ENCODE results near the gene TBCK.

Gene TBCK

GRCh38 chr4:106286611-106287010 is 29.4 kb downstream of the TBCK start:
- DNase-seq (ENCODE audit: low read depth) = no peak

DNA sequence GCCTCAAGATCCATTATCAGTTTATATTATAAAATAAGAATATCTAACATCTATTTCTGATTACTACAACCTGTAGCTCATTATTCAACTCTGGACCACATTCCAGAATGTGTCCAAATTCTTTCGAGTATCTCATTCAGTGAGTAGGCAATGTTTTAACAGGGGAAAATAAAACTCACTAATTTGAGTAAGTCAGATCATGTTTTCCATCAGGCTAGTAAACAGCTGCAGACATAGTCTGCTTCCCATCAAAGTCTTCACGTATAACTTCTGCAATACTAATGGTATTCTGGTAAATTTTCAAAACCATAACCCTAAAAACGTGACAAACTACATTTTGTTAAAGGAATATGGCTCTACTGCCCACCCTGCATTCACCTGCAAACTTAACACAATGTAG is 31.8 kb downstream of the TBCK start:
- no peak for DNase-seq (ENCODE audit: low read depth)

DNA sequence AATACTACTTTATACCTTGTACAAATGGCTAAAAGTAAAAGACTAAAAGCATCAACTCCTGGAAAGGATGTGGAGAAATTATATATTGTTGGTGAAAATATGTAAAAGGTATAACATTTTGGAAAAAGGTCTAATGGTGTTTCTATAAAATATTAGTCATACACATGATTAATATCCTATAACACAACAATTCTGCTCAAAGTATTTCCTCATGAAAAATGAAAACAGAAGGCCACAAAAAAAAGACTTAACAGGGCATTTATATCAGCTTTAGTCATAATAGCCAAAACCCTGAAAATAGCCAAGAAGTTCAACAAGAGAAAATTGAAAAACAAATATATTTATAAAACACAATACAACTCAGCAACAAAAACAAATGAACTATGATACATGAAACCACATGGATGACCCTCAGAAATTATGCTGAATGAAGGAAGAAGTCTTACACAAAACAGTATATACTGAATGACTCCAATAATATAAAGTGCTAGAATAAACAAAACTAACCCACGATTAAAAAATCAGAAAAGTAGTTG is 38.8 kb downstream of the TBCK start:
- no peak for DNase-seq (ENCODE audit: low read depth)

- DNase-seq (ENCODE audit: low read depth) = no peak
Observed at GRCh38 chr4:106273831-106274230, 42.2 kb downstream of the TBCK start.

DNA sequence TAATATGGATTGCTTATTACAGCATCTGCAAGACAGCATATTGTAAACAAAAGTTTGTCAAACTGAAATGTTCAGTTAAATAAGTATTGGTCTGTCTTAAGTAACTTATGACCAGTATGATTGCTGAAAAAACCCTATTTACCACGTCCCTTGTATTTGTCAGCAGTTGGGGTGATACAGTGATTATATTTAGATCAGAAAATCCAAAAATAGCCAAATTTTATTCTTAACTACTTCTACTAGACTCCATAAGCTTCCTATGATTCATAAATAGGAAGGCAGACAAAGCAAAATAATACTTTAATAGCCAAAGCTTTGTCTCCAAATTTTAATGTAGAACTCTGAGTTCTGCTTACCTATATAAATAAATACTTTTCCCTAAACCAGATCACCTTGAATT is 45.3 kb downstream of the TBCK start:
- no peak for DNase-seq (ENCODE audit: low read depth)

DNA sequence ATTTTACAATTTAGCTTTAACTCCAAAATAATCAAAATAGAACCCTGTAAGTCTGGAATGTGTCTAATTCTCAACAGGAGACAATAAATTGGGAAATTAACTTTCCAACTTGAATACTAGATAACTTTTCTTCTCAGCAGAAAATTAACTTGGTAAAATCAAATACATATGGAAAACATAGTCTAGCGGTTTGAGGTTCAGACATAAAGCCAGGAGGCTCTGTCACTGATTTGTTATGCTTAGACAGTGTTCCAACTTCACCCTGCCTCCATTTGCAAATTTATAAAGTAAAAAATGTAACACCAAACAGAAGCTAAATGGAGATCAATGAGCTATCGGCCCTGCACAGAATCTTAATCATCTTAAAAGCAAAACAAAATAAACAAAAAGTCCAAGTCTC is 46.3 kb downstream of the TBCK start:
- DNase-seq (ENCODE audit: low read depth) = no peak

DNA sequence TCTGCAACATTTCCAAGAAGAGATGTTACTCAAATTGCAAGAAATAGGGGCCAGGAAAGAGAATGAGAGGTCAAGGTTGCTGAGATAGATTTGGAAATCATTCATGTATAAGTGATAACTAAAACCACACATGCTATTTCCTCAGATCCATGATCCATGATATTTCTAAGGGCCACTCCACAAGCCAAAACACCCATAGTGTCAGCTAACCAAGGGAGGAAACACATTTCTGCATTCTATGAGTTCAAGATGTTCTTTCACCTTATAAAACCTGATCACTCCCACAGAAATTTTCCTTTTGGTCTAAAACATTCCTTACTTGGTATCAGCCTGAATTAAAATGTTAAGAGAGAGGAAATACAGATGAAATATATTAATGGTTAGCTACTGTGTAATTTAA is 47.2 kb downstream of the TBCK start:
- DNase-seq (ENCODE audit: low read depth) = no peak

- DNase-seq (ENCODE audit: low read depth) = no peak
Observed at GRCh38 chr4:106266201-106266600, 49.8 kb downstream of the TBCK start.

- no peak for DNase-seq (ENCODE audit: low read depth)
Observed at GRCh38 chr4:106264331-106264728, 51.7 kb downstream of the TBCK start.

DNA sequence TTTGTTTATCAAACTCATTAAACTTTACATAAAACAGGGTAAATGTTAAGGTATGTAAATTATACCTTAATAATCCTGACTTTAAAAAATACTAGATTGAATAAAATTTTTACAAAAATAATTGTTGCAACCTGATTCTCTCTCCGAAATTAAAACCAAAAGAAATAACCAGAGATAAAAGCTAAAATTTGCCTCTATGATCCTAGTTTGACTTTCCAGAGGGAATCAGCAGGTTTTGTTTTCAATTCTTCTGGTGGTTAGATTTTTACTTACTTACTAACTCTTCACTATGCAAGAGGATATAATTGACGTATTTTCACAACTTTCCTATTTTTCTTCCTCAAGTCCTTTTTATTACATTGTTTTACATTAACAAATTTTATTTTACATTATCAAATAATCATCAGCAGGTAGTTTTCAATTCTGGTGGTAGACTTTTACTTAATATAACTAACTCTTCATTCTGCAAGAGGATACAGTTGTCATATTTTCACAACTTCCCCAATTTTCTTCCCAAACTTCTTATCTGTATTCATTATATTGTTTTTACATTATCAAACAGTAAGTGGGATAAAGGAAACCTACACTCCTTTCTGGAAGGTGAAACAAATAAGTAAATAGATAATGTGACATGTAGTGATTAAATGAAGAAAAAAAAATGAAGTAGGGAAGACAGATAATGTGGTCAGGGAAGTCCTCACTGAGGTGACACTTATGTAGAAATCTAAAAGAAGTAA is 52.2 kb downstream of the TBCK start:
- DNase-seq (ENCODE audit: low read depth) = no peak

DNA sequence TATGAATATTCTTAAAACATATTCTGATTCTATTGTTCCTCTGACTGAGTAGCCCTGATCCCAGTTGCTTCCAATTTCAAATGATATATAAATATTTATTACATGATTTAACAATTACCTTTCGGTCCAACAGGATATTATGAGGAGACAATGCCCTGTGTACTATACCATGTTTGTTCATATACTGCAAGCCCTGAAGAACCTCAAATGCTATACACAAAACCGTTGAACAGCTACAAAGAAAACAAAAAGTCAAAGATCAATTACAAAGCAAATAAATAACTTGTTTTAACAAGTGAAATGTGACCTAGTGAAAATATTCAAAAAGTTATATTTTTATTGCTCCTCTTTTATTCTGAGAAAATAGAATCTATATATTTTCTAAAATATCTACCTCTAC is 54.0 kb downstream of the TBCK start:
- DNase-seq (ENCODE audit: low read depth) = no peak

DNA sequence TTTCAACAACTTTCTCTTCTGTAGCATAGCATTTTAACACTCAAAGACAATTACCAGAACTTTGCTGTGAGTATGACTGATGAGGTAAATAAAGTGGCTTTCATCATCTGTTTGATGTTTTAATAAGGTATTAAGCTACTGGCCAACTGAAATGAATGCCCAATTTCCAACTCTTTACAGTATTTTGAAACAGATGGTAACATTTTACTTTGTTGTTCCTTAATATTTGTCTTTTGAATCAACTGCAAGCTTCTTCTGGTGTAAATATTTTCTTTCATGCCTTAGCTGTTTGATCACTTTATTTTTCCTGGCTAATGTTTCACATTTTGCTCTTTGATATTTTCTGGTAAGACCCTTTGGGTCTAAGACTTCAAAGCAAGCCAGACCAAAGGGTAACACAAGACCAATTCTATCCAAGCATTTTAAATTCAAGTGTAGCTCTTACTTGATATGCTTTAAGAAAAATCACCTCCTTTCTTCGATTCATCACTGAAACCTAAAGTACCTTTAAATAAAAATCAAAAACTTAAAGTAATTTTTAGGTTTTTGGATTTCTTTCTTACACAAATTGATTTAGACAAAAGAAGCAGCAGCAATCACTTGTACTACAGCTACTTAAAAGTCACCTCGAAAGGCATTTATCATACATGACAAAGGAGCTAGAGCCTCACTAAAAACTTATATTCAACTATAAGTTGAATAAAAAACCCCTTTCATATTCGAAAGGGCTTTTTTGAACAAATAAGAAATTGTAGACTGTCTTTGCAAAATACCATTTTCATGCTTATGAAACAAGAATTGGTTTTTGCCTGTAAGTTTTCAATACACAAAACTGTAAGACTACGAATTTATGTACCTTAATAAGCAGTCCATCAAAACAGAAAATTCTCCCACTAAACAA is 57.6 kb downstream of the TBCK start:
- no peak for DNase-seq (ENCODE audit: low read depth)

GRCh38 chr4:106256190-106256589 is 59.8 kb downstream of the TBCK start:
- no peak for DNase-seq (ENCODE audit: low read depth)

- no peak for DNase-seq (ENCODE audit: low read depth)
Observed at GRCh38 chr4:106255195-106255594, 60.8 kb downstream of the TBCK start.

DNA sequence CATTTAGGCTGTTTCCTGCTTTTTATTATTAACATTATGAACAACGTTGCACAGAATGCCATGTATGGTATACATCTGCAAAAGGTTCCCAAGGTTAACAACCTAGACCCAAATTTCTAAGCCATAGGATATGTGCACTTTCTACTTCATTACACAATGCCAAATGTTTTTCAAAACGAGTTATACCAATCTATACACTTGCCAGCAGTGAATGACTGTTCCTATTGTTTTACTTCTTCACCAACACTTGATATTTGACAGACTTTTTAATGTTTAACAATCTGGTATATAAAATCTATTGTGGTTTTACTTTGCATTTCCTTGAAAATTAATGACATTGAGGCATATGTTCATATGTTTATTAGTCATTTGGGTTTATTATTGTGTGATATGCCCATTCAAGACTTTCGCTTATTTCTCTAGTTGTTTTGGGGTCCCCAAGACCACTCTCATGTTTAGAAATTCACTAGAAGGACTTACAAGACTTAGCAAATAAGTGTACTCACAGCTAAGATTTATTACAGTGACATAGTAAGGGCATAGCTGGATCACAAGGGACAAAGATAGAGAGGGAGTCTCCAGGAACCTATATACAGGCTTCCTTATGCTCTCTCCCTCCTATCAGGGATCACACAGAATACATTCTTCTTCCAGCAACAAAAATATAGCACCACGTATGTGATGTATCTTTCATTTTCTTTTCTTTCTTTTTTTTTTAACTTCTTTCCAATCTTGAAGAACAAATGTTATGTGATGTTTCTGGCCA is 62.5 kb downstream of the TBCK start:
- no peak for DNase-seq (ENCODE audit: low read depth)

DNA sequence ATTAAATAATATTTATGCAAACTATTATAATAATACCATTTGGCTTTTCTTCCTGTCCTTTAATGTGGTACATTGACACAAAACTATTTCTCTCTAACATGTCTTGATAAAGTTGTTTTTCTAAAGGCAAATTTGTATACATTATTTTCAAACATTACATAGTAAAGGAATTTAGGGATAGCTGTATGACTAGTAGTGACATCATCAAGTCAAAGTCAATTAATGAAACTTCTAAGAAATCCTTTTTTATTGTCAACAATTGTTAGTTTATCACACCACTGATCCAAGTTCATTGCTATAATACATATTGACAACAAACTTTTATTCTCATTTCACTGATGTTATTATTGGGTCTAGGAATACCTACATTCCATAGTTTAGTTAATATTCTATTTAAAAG is 68.4 kb downstream of the TBCK start:
- no peak for DNase-seq (ENCODE audit: low read depth)

- DNase-seq (ENCODE audit: low read depth) = no peak
Observed at GRCh38 chr4:106246441-106246840, 69.6 kb downstream of the TBCK start.

GRCh38 chr4:106245176-106245575 is 70.8 kb downstream of the TBCK start:
- DNase-seq (ENCODE audit: low read depth) = no peak

- DNase-seq (ENCODE audit: low read depth) = no peak
Observed at GRCh38 chr4:106240699-106241098, 75.3 kb downstream of the TBCK start.

DNA sequence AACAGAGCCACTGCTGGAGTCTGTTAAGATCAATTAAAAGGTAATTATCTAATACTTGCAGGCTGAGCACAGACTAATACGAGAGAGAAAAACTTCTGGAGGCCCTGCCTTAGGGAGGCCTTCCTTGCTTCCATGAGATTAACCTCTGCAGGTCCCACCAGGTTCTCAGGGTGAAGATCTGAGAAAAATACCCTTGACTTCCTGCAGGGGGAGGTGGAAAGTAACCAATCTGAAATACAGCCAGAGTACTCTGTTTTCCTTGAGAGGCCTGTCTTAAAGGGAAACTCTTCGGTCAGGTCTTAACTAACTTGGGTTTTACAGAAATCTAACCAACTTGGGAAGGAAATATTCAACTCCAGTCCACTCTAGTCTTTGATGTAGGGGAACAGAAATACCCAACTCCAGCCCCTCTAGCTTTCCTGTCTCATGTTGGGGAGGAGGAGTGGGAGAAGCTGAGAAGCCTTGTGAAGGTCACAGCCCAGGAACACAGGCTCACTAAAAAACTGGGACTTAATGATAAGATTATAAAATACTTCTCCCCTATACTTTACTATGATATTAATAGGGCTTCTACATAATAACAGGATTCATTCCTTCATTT is 77.1 kb downstream of the TBCK start:
- DNase-seq (ENCODE audit: low read depth) = no peak

GRCh38 chr4:106231931-106232330 is 84.1 kb downstream of the TBCK start:
- DNase-seq (ENCODE audit: low read depth) = no peak

DNA sequence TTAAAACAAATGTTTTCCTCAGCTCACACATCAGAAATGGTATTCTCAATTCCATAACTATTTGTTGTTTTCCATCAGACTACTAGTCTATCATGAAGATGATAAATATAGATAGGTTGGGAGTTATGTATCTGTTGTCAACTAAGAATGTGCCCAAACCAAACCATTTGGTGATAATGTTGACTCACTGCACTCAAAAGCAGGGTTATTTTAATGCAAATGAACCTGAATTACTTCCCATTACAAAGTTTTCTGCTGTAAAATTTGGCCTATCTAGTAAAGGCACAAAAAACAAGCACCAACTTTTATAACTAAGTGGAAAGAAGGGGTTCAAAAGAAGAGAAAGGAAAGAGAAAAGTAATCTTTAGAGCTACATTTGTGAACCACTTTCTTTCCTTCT is 93.5 kb downstream of the TBCK start:
- DNase-seq (ENCODE audit: low read depth) = no peak

Data from activated T-cell treated with anti-CD3 and anti-CD28 coated beads for 48 hours (primary cell).